Cortex of kidney (tissue), 1 donor: ENCODE data around the gene TMEM259.

Source experiments
- DNase-seq: peaks from one replicate; lab custom pipeline; 2025; lab: John Stamatoyannopoulos, UW

Gene TMEM259

GRCh38 chr19:1020868-1021425, at the start of gene TMEM259:
TSS of gene TMEM259 (minus strand) at chr19:1021123. CDS start at chr19:1020996, 127 bp downstream.
- peak; percentile 54 for DNase-seq

- no peak for DNase-seq
Observed at GRCh38 chr19:1070576-1070930, 49.6 kb upstream of the TMEM259 start.

GRCh38 chr19:1069009-1069779, 48.3 kb upstream of the TMEM259 start:
- DNase-seq: no peak

GRCh38 chr19:1068009-1069001, 47.4 kb upstream of the TMEM259 start:
- DNase-seq: no peak

GRCh38 chr19:1067341-1067957, 46.5 kb upstream of the TMEM259 start:
- no peak for DNase-seq

GRCh38 chr19:1066748-1067340, 45.9 kb upstream of the TMEM259 start, which contains the start of gene ARHGAP45:
TSS of gene ARHGAP45 (plus strand) at chr19:1067167. CDS start at chr19:1067406, 239 bp downstream.
- no peak for DNase-seq

GRCh38 chr19:1066251-1066747, 45.4 kb upstream of the TMEM259 start:
- DNase-seq: no peak

- no peak for DNase-seq
Observed at GRCh38 chr19:1065606-1066109, 44.7 kb upstream of the TMEM259 start.

GRCh38 chr19:1064661-1065605, 44.0 kb upstream of the TMEM259 start:
- no peak for DNase-seq

GRCh38 chr19:1063909-1064660, 43.2 kb upstream of the TMEM259 start:
- DNase-seq: no peak

GRCh38 chr19:1063030-1063908, 42.3 kb upstream of the TMEM259 start:
- DNase-seq: no peak

- DNase-seq: no peak
Observed at GRCh38 chr19:1062387-1063029, 41.6 kb upstream of the TMEM259 start.

GRCh38 chr19:1061987-1062386, 41.1 kb upstream of the TMEM259 start:
- no peak for DNase-seq

GRCh38 chr19:1060689-1061088, 39.8 kb upstream of the TMEM259 start:
- DNase-seq: no peak

GRCh38 chr19:1058112-1058511, 37.2 kb upstream of the TMEM259 start:
- no peak for DNase-seq

GRCh38 chr19:1057176-1057855, 36.4 kb upstream of the TMEM259 start:
- DNase-seq: no peak
